Measurements from ENCODE around the gene HJURP.

Gene HJURP

GRCh38 chr2:233831011-233831721 lies 23.2 kb downstream of the HJURP start:
- no peak for DNase-seq (ENCODE audit: low read depth in 2 of 2)

GRCh38 chr2:233830111-233830802 lies 24.1 kb downstream of the HJURP start:
- DNase-seq (ENCODE audit: low read depth in 2 of 2), result no peak

- no peak for DNase-seq (ENCODE audit: low read depth in 2 of 2)
Measured at GRCh38 chr2:233829193-233830110, 24.9 kb downstream of the HJURP start.

GRCh38 chr2:233828546-233829192 lies 25.7 kb downstream of the HJURP start:
- DNase-seq (ENCODE audit: low read depth in 2 of 2), result no peak

- DNase-seq (ENCODE audit: low read depth in 2 of 2), result no peak
Measured at GRCh38 chr2:233824373-233824772, 30.0 kb downstream of the HJURP start.

GRCh38 chr2:233823731-233824121 lies 30.6 kb downstream of the HJURP start:
- DNase-seq (ENCODE audit: low read depth in 2 of 2), result no peak

GRCh38 chr2:233822781-233823730 lies 31.3 kb downstream of the HJURP start:
- DNase-seq (ENCODE audit: low read depth in 2 of 2), result no peak

- no peak for DNase-seq (ENCODE audit: low read depth in 2 of 2)
Measured at GRCh38 chr2:233822101-233822771, 32.1 kb downstream of the HJURP start.

GRCh38 chr2:233821709-233822100 lies 32.6 kb downstream of the HJURP start:
- no peak for DNase-seq (ENCODE audit: low read depth in 2 of 2)

GRCh38 chr2:233821196-233821595 lies 33.1 kb downstream of the HJURP start:
- no peak for DNase-seq (ENCODE audit: low read depth in 2 of 2)

- no peak for DNase-seq (ENCODE audit: low read depth in 2 of 2)
Measured at GRCh38 chr2:233820774-233821105, 33.6 kb downstream of the HJURP start.

GRCh38 chr2:233819884-233820773 lies 34.2 kb downstream of the HJURP start:
- DNase-seq (ENCODE audit: low read depth in 2 of 2), result no peak

- no peak for DNase-seq (ENCODE audit: low read depth in 2 of 2)
Measured at GRCh38 chr2:233818639-233819621, 35.4 kb downstream of the HJURP start.

GRCh38 chr2:233817995-233818638 lies 36.2 kb downstream of the HJURP start:
- no peak for DNase-seq (ENCODE audit: low read depth in 2 of 2)

- no peak for DNase-seq (ENCODE audit: low read depth in 2 of 2)
Measured at GRCh38 chr2:233817361-233817911, 36.9 kb downstream of the HJURP start.

- DNase-seq (ENCODE audit: low read depth in 2 of 2), result no peak
Measured at GRCh38 chr2:233816771-233817170, 37.6 kb downstream of the HJURP start.

GRCh38 chr2:233816334-233816733 lies 38.0 kb downstream of the HJURP start:
- no peak for DNase-seq (ENCODE audit: low read depth in 2 of 2)

Measured in stimulated activated CD4-positive, alpha-beta T cell treated with anti-CD3 and anti-CD28 coated beads, Interleukin-12 subunit alpha, Interleukin-12 subunit beta, amount 100 ng/mL, for 24 hours (primary cell).